Adrenal gland (tissue), 5 donors: ENCODE measurements around the gene PRICKLE4.

Experiments
- POLR2A ChIP-seq, 2 donors: fragments of 450-650 bp; IDR thresholded peaks; one replicate each; pipeline ENCODE4 v1.6.1; 2017; ENCODE audit warnings: antibody characterized with exemption in 2 of 2, mild to moderate bottlenecking in 2 of 2, moderate library complexity in 1 of 2
- TF ChIP-seq, protein P1 (sequence below), 6 experiments: fragments of 450-650 bp in 4 of 6; fragments of 200-600 bp in 2 of 6; sonication (generic) in 1 of 6; IDR thresholded peaks; 1 replicate in 5 of 6; 2 replicates in 1 of 6; pipeline versions ENCODE4 v1.5.1 to v1.8.0; 2016 to 2021; ENCODE audit warnings: antibody characterized with exemption in 6 of 6, mild to moderate bottlenecking in 2 of 6, moderate library complexity in 1 of 6
- donor health status: DM: no; HTN: no; CAD: no.

GRCh38 chr6:41789390-41789724 lies 8.8 kb downstream of the PRICKLE4 start:
- TF ChIP-seq, protein P1, sequence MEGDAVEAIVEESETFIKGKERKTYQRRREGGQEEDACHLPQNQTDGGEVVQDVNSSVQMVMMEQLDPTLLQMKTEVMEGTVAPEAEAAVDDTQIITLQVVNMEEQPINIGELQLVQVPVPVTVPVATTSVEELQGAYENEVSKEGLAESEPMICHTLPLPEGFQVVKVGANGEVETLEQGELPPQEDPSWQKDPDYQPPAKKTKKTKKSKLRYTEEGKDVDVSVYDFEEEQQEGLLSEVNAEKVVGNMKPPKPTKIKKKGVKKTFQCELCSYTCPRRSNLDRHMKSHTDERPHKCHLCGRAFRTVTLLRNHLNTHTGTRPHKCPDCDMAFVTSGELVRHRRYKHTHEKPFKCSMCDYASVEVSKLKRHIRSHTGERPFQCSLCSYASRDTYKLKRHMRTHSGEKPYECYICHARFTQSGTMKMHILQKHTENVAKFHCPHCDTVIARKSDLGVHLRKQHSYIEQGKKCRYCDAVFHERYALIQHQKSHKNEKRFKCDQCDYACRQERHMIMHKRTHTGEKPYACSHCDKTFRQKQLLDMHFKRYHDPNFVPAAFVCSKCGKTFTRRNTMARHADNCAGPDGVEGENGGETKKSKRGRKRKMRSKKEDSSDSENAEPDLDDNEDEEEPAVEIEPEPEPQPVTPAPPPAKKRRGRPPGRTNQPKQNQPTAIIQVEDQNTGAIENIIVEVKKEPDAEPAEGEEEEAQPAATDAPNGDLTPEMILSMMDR (IDR thresholded peaks at IDR 0.05): no peak
- no peak for TF ChIP-seq POLR2A (IDR thresholded peaks at IDR 0.05)
